Adrenal gland (tissue), 12 donors: ENCODE data around the gene PLCG2. TPM values are rescaled to one million over a fixed set of nuclear protein-coding genes. Genes with fewer than 3 reads are reported as not detected.

ENCODE experiments used
- DNase-seq, 7 donors: peaks; one replicate each; pipeline ENCODE4 v3.0.0-alpha.2; 2019 to 2020
- H3K27ac ChIP-seq, 5 donors: fragments of 200-600 bp; sonication (generic) in 4 of 5; 1 replicate in 3 of 5; 2 replicates in 2 of 5; pipeline versions ENCODE4 v1.5.1 to v1.8.0; 2016 to 2020; ENCODE audit warnings: mild to moderate bottlenecking in 1 of 5
- H3K27me3 ChIP-seq: fragments of 200-600 bp; 2 replicates; pipeline ENCODE4 v1.8.0; 2021
- H3K36me3 ChIP-seq, 2 donors: fragments of 200-600 bp; replicated peaks in 1 of 2; 1 replicate in 1 of 2; 2 replicates in 1 of 2; pipeline versions ENCODE4 v1.5.1 to v1.8.0; 2018 to 2022
- H3K4me1 ChIP-seq, 2 donors: fragments of 200-600 bp; replicated peaks in 1 of 2; 1 replicate in 1 of 2; 2 replicates in 1 of 2; pipeline versions ENCODE4 v1.5.1 to v1.8.0; 2018 to 2021
- H3K4me3 ChIP-seq, 4 donors: fragments of 200-600 bp; sonication (generic) in 3 of 4; one replicate each; pipeline ENCODE4 v1.5.1; 2016 to 2018
- H3K9me3 ChIP-seq, 3 donors: fragments of 200-600 bp; sonication (generic) in 1 of 3; replicated peaks in 1 of 3; 1 replicate in 2 of 3; 2 replicates in 1 of 3; pipeline versions ENCODE4 v1.5.1 to v1.8.0; 2016 to 2021
- POLR2A ChIP-seq, 2 donors: fragments of 450-650 bp; IDR thresholded peaks; one replicate each; pipeline ENCODE4 v1.6.1; 2017; ENCODE audit warnings: antibody characterized with exemption in 2 of 2, mild to moderate bottlenecking in 2 of 2, moderate library complexity in 1 of 2
- WGBS, 4 donors: extraction: QIAGEN DNeasy Blood & Tissue Kit in 2 of 4; methylation state at CpG; one replicate each; pipeline versions ENCODE4 v1.1.5 to v1.1.7; 2013 to 2017; 5-methylcytosine and 5-hydroxymethylcytosine counted together
- intact Hi-C, 2 donors: fragments of 100-400 bp; cut with DNase I; formaldehyde crosslinking; loops; one replicate each; pipeline versions ENCODE4 v1.14.1 to v1.15.0; 2022 to 2023
- polyA plus RNA-seq, 3 donors: library from polyadenylated mRNA; stranded (reverse); fragments of 200-250 nt in 2 of 3; fragments of 350-450 nt in 1 of 3; fragmentation: Illumina TruSeq in 1 of 3; extraction: RNeasy Lipid Tissue Mini Kit (QIAGEN cat#74804) in 1 of 3; gene quantifications; one replicate each; pipeline ENCODE4 v1.2.3, GENCODE V29; 2013 to 2014
- total RNA-seq, 9 donors: library from RNA; depleted of rRNA in 4 of 9; stranded (reverse); fragments of >200 nt in 4 of 9; fragments of 120-200 nt in 1 of 9; fragmentation: NEBNext Ultra II Directional in 1 of 9; extraction: Animal tissue kit (Norgen Biotek cat#: 25700) in 1 of 9; gene quantifications; one replicate each; pipeline versions ENCODE4 v1.1.0 to v1.2.4, GENCODE V29; 2013 to 2023
- TF ChIP-seq, protein P1 (sequence below), 6 experiments: fragments of 450-650 bp in 4 of 6; fragments of 200-600 bp in 2 of 6; sonication (generic) in 1 of 6; IDR thresholded peaks; 1 replicate in 5 of 6; 2 replicates in 1 of 6; pipeline versions ENCODE4 v1.5.1 to v1.8.0; 2016 to 2021; ENCODE audit warnings: antibody characterized with exemption in 6 of 6, mild to moderate bottlenecking in 2 of 6, moderate library complexity in 1 of 6
- donor health status: healthy with polysubstance abuse.
- donor health status: Bipolar disorder and iron deficiency.
- donor health status: DM: yes; HTN: yes; CAD: no.
- donor health status: DM: no; HTN: no; CAD: no.
- donor health status: DM: no; HTN: no; CAD: no.
- donor health status: DM: yes; HTN: yes; CAD: no.

Gene PLCG2
- total and polyA plus RNA-seq, 12 donors: 4.8 to 47.6 (median 10.9) TPM

DNA sequence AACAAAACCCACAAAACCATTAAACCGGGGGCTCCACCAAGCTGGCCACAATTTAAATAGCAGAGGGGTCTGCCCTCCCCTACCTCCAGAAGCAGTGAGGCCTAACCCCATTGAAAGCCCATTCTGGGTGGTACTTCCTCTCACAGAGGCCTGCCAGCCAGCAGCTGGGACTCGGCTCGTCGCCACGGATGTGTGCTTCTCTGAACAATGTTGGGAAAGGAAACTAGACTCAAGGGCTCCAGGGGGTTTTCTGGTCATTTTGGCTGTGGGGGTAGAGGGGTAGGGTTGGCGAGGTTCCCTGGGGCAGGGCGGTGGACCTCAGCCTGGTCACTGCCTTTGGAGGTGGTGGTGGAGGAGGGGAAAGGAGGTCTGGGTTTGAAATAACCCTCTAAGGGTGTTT is 4.7 kb upstream of the PLCG2 start:
- no peak for DNase-seq
- Histone ChIP-seq H3K4me1 (no peaks in the 10 kb centered on the region), H3K27ac (no peak overlapping the region), H3K9me3 (no peaks in the 10 kb centered on the region), H3K27me3 (no peaks in the 10 kb centered on the region), H3K4me3 (no peak overlapping the region), H3K36me3 (no peaks in the 10 kb centered on the region)
- WGBS, 4 donors: 62 to 76% (median 66%) methylated on average over 7 of the region's 7 CpGs
- intact Hi-C loops: no loop called here
- TF ChIP-seq, protein P1, sequence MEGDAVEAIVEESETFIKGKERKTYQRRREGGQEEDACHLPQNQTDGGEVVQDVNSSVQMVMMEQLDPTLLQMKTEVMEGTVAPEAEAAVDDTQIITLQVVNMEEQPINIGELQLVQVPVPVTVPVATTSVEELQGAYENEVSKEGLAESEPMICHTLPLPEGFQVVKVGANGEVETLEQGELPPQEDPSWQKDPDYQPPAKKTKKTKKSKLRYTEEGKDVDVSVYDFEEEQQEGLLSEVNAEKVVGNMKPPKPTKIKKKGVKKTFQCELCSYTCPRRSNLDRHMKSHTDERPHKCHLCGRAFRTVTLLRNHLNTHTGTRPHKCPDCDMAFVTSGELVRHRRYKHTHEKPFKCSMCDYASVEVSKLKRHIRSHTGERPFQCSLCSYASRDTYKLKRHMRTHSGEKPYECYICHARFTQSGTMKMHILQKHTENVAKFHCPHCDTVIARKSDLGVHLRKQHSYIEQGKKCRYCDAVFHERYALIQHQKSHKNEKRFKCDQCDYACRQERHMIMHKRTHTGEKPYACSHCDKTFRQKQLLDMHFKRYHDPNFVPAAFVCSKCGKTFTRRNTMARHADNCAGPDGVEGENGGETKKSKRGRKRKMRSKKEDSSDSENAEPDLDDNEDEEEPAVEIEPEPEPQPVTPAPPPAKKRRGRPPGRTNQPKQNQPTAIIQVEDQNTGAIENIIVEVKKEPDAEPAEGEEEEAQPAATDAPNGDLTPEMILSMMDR (IDR thresholded peaks at IDR 0.05): no peak
- TF ChIP-seq POLR2A (IDR thresholded peaks at IDR 0.05): no peak

DNA sequence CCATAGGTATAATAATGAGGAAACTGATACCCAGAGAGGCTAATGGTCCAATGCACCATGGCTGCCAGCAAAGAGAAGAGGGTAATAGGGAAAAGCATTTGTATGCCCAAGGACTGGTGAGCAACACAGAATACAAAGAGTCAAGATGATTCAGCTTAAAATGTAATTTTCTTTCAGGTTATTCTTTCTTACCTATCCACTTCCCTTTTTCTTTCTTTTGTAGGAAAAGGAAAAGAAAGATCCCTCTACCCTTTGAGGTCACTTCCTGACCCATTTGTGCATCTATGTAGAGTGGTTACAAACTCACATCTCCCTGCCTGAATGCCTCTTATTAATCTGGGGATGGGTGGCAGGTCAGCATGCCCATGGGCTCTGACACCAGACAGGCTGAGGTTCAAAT is 3.5 kb upstream of the PLCG2 start:
- Histone ChIP-seq H3K4me3 (no peak overlapping the region), H3K9me3 (no peaks in the 10 kb centered on the region), H3K4me1 (no peaks in the 10 kb centered on the region), H3K27ac (no peak overlapping the region), H3K36me3 (no peaks in the 10 kb centered on the region), H3K27me3 (no peaks in the 10 kb centered on the region)
- TF ChIP-seq, protein P1 (IDR thresholded peaks at IDR 0.05): no peak
- TF ChIP-seq POLR2A (IDR thresholded peaks at IDR 0.05): no peak
- no peak for DNase-seq
- intact Hi-C loops: no loop called here

DNA sequence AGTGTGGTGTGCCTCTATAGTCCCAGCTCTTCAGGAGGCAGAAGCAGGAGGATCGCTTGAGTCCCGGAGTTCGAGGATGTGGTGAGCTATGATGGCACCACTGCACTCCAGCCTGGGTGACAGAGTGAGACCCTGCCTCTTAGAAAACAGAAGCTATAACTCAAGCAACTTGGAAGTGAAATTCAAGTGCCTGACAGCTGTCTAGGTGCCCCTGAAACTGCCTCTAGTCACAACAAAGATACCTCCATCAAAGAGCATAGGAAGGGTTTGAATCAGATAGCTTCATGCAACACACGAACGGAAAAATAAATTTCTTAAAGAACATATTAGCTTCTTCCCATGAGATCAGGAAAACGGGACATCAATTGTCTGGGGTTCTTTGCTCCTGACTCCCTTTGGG is 860 bp upstream of the PLCG2 start:
- no peaks in the 10 kb centered on the region for H3K27me3 ChIP-seq

DNA sequence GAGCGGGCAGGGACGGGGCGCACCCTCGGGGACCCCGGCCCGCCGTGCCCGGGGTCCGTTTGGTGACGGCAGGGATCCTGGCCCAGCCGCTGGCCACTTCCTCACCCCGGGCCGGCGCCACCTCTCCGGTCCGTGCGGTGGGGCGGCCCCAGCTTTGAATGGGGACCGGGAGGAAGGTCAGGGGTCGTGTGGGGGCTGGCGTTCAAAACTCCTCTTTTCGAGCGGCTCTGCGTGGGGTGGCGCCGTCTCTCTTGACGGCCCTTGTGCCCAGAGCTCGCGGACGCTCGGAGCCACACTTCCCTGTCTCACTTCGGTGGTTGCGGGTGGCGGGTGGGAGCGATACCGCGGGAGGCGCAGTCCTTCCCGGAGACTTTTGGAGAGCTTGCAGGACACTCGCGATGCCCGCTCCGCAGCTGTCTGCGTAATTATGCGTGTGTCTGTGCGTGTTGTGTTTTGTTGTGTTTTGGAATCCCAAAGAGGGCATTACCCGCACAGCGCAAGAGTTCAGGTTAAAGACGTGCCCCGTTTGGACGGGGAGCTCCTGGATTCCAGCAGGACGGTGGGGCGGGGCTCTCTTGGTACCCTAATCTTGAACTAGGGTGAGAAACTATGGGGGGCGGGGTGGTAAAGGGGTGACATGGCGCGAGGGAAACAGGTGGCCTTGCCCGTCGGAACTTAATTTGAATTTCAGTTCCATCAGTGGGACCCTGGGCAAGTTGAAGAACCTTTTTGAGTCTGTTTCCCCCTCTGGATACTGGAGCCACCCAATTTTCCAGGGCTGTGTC is 637 bp downstream of the PLCG2 start:
- DNase-seq: peak; percentile 29 to 52 (median 43)
- Histone ChIP-seq H3K4me3 (peak overlapping the region in 3 of 4 donors; percentile 53 to 92 (median 62)), H3K27me3 (no peaks in the 10 kb centered on the region), H3K36me3 (no peaks in the 10 kb centered on the region), H3K4me1 (no peaks in the 10 kb centered on the region), H3K27ac (peak overlapping the region in 3 of 5 donors; percentile 34 to 73 (median 42)), H3K9me3 (no peaks in the 10 kb centered on the region)
- 1 to 11% (median 3%) methylated on average over 9 to 58 of the region's 58 CpGs for WGBS, 4 donors
- intact Hi-C loops: loop anchor here in 1 of 2 donors (10.0 kb wide), 1 partner anchor 95 kb away; no protein-coding TSS in a partner anchor
- TF ChIP-seq POLR2A (IDR thresholded peaks at IDR 0.05): no peak
- TF ChIP-seq, protein P1 (IDR thresholded peaks at IDR 0.05): no peak

More for the DNA sequence above, 860 bp upstream of the PLCG2 start:
- no peaks in the 10 kb centered on the region for H3K36me3 ChIP-seq
- no peak overlapping the region for H3K27ac ChIP-seq
- 81 to 88% (median 84%) methylated on average over 6 of the region's 6 CpGs for WGBS, 4 donors
- H3K4me3 ChIP-seq: no peak overlapping the region
- no peaks in the 10 kb centered on the region for H3K4me1 ChIP-seq
- intact Hi-C loops: no loop called here
- TF ChIP-seq, protein P1 (IDR thresholded peaks at IDR 0.05): no peak
- TF ChIP-seq POLR2A (IDR thresholded peaks at IDR 0.05): no peak
- no peaks in the 10 kb centered on the region for H3K9me3 ChIP-seq
- no peak for DNase-seq
